ENCODE results near the gene DNAJC16. TPM values are rescaled to one million over a fixed set of nuclear protein-coding genes. Genes with fewer than 3 reads are reported as not detected.
A peak's percentile ranks its signal among the peaks of the same experiment; 100 is the strongest.
"Not testable (repeated sequence)": the region's sequence is repeated elsewhere in the genome, so short reads cannot be mapped to it uniquely, and the experiment has no call there.

Gene DNAJC16
- total RNA-seq, 2 experiments from 2014 or later, result 7.1 to 9.8 TPM

DNA sequence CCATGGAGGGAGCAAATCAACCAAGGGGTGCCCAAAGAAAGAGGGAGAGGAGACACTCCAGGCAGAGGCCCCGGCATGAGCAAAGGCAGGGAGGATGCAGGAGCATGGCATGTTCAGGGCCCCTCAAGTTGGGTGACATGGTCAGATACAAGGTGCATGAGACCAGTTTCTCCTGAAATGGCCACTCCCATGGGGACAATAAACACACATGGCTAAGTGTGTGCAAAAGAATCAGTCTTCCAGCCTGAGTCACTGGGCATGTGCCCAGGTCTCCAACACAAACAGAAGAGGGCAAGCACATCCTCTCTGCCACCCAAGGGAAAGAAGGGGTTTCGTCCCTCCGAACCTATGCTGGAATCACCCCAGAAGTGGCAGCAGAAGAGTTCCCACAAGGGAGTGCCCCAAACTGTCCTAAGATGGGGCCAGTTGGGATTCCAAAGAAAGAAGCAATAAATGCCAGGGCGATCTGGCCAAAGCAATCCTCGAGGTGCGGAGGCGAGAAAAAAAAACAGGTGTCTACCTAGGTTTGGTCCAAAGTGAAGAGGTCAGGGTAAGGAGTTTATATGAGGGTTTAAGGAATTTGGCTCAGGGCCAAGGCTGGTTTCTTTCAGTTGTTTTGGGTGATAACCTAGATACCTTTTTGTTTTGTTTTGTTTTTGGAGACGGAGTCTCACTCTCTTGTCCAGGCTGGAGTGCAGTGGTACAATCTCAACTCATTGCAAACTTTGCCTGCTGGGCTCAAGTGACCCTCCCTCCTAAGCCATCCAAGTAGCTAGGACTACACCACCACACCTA is 15.8 kb upstream of the DNAJC16 start:
- peaks cover 3% of the 10 kb centered on the region for H3K36me3 Mint-ChIP-seq (ENCODE audit: low read depth)

DNA sequence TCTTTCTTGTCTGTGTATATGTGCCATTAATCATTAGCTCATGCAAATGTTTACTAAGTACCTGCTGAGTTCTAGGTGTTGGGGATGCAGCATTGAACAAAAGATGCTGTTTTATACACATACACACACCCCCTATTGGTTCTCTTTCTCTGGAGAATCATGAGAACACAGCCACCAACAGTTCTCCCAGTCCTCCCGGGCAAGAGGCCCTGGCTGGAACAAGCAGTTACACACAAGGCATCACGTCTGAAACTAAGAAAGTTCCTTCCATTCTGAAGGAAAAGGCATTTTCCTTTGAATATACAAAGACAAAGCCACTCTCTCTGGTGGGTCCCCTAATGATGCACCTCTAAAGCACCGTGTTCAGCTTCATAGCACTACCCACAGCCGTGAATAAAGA is 13.5 kb upstream of the DNAJC16 start:
- Mint-ChIP-seq H3K9me3 (no peaks in the 10 kb centered on the region), H3K36me3 (ENCODE audit: low read depth) (peaks cover 8% of the 10 kb centered on the region), H3K4me1 (ENCODE audit: low read depth) (peaks cover 8% of the 10 kb centered on the region), H3K27me3 (ENCODE audit: low read depth) (no peaks in the 10 kb centered on the region), H3K4me3 (no peak overlapping the region), H3K27ac (no peak overlapping the region)
- intact Hi-C loops (cut with micrococcal nuclease), result no loop called here
- no peak for DNase-seq
- CTCF ChIA-PET, result interaction anchor here (0.6 to 0.7 kb wide), 2 partner anchors 26 to 69 kb away, joined by 3 to 4 read pairs; no protein-coding TSS in a partner anchor

More for the DNA sequence above, 15.8 kb upstream of the DNAJC16 start:
- CTCF ChIA-PET, result no interaction called here
- no peak for DNase-seq
- intact Hi-C loops (cut with micrococcal nuclease), result no loop called here
- Mint-ChIP-seq H3K27ac (no peak overlapping the region), H3K27me3 (ENCODE audit: low read depth) (no peaks in the 10 kb centered on the region), H3K4me3 (no peak overlapping the region), H3K9me3 (no peaks in the 10 kb centered on the region), H3K4me1 (ENCODE audit: low read depth) (peaks cover 8% of the 10 kb centered on the region)

DNA sequence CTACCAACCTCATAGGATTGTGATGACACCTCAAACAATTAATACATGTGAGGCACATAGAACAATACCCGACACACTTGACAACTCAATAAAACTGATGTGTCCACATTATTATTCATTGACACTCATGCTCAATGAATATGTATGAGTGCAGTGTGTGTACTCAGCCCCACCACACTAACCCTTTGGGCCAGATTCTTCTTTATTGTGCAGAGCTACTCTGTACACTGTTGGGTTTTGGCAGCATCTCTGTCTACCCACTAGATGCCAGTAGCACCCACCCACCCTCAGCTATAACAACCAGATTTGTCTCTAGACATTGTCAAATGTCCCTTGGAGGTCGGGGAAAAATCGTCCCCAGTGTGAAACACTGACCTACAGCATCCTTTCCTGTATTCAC is 12.7 kb upstream of the DNAJC16 start:
- peaks cover 8% of the 10 kb centered on the region for H3K4me1 Mint-ChIP-seq (ENCODE audit: low read depth)
- CTCF ChIA-PET, result no interaction called here
- H3K27me3 Mint-ChIP-seq (ENCODE audit: low read depth), result no peaks in the 10 kb centered on the region
- H3K4me3 Mint-ChIP-seq, result no peak overlapping the region
- peaks cover 8% of the 10 kb centered on the region for H3K36me3 Mint-ChIP-seq (ENCODE audit: low read depth)
- intact Hi-C loops (cut with micrococcal nuclease), result no loop called here
- H3K9me3 Mint-ChIP-seq, result no peaks in the 10 kb centered on the region
- DNase-seq, result no peak
- H3K27ac Mint-ChIP-seq, result no peak overlapping the region

DNA sequence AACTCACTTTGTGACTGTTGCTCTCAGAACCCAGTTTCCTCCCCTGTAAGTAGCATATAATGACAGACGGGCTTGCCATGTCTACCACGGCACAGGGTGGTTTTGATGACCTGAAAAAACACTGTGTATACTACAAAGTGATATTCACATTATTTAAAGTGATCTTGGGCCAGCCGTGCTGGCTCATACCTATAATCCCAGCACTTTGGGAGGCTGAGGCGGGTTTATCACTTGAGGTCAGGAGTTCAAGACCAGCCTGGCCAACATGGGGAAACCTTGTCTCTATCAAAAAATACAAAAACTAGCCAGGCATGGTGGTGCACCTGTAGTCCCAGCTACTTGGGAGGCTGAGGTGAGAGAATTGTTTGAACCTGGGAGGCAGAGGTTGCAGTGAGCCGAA is 12.1 kb upstream of the DNAJC16 start:
- intact Hi-C loops (cut with micrococcal nuclease); H3K36me3 Mint-ChIP-seq (ENCODE audit: low read depth); H3K9me3 Mint-ChIP-seq; H3K4me3 Mint-ChIP-seq; H3K27me3 Mint-ChIP-seq (ENCODE audit: low read depth); DNase-seq; H3K4me1 Mint-ChIP-seq (ENCODE audit: low read depth): not testable (repeated sequence)
- CTCF ChIA-PET, result interaction anchor here (0.7 to 1.1 kb wide), 2 partner anchors 9 to 14 kb away, joined by 4 read pairs; no protein-coding TSS in a partner anchor
- H3K27ac Mint-ChIP-seq, result peak overlapping the region; percentile 15

DNA sequence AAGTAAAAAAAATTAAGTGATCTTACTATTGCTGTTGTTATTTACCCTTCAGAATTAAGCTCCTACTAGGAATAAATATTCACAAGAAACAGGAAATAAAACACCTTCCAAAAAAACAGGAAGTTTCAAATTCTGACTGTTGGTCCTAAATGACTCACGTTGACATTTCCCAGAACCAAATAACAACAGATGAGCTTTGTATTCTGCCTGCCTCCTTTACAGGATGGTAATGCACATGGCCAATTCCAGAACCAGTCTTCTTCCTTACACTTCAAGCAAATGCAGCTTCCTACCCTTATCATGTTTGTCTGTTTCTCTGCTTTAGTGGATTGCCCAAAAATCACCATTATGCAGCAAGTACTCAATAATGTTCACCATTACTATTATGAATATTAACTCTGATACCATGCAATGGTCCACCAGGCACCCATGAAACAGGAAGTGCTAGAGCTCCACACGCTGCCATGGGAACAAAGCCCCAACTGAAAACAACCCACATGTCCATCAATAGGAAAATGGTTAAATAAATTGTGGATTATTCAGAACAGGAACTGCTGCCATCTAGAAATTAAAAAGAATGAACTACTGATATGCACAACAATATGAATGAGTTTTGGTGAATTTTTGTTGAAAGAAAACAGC is 11.5 kb upstream of the DNAJC16 start:
- H3K4me1 Mint-ChIP-seq (ENCODE audit: low read depth), result peaks cover 8% of the 10 kb centered on the region
- peaks cover 8% of the 10 kb centered on the region for H3K36me3 Mint-ChIP-seq (ENCODE audit: low read depth)
- H3K4me3 Mint-ChIP-seq, result no peak overlapping the region
- no peak for DNase-seq
- CTCF ChIA-PET, result interaction anchor here (0.7 to 1.1 kb wide), 3 partner anchors 8 to 115 kb away, joined by 3 to 4 read pairs (median 4); no protein-coding TSS in a partner anchor
- no peaks in the 10 kb centered on the region for H3K9me3 Mint-ChIP-seq
- no peak overlapping the region for H3K27ac Mint-ChIP-seq
- intact Hi-C loops (cut with micrococcal nuclease), result no loop called here
- no peaks in the 10 kb centered on the region for H3K27me3 Mint-ChIP-seq (ENCODE audit: low read depth)

DNA sequence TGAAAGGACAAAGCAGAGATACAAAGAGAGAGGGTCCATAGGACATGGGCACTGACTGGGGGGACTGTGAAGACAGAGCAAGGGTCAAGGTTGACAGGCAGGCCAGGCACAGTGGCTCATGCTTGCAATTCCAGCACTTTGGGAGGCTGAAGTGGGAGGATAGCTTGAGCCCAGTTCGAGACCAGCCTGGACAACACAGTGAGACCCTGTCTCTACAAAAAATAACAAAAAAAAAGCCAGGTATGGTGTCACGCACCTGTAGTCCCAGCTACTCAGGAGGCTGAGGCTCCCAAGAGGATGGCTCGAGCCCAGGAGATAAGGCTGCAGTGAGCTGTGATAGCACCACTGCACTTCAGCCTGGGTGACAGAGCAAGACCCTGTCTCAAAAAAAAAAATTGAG is 7.0 kb upstream of the DNAJC16 start:
- DNase-seq, result no peak
- Mint-ChIP-seq H3K36me3 (ENCODE audit: low read depth) (peaks cover 5% of the 10 kb centered on the region), H3K27ac (no peak overlapping the region), H3K27me3 (ENCODE audit: low read depth) (no peaks in the 10 kb centered on the region), H3K4me1 (ENCODE audit: low read depth) (peaks cover 26% of the 10 kb centered on the region), H3K4me3 (no peak overlapping the region), H3K9me3 (no peaks in the 10 kb centered on the region)
- intact Hi-C loops (cut with micrococcal nuclease), result loop anchor here (5.0 to 10.0 kb wide), 3 partner anchors 267 to 1535 kb away; partner anchors contain the start of gene SDHB
- CTCF ChIA-PET, result no interaction called here

DNA sequence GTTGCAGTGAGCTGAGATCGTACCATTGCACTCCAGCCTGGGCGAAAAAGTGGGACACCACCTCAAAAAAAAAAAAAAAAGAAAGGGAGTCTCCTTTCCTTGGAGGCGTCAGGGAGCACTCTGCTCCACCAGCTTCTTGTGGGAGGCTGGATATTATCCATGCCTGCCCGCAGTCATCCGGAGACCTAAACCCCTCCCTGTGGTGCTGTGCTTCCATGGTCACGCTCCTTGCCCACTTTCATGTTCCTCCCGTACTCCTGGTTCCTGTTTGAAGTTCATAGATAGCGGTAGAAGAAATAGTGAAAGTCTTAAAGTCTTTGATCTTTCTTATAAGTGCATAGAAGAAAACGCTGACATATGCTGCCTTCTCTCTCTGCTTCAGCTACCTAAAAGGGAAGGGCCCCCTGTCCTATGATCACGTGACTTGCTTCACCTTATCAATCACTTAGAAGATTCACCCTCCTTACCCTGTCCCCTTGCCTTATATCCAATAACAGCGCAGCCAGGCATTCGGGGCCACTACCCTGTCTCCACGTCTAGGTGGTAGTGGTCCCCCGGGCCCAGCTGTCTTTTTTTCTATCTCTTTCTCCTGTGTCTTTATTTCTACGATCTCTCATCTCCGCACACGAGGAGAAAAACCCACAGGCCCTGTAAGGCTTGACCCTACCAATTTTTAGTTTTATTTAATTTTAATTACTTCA is 5.3 kb upstream of the DNAJC16 start:
- intact Hi-C loops (cut with micrococcal nuclease), result loop anchor here (5.0 to 10.0 kb wide), 3 partner anchors 269 to 1533 kb away; partner anchors contain the start of gene SDHB
- CTCF ChIA-PET, result interaction anchor here (0.7 kb wide), 1 partner anchor 472 kb away, joined by 5 read pairs; no protein-coding TSS in a partner anchor
- not testable (repeated sequence) for H3K27ac Mint-ChIP-seq; DNase-seq; H3K27me3 Mint-ChIP-seq (ENCODE audit: low read depth); H3K36me3 Mint-ChIP-seq (ENCODE audit: low read depth); H3K4me3 Mint-ChIP-seq; H3K9me3 Mint-ChIP-seq
- H3K4me1 Mint-ChIP-seq (ENCODE audit: low read depth), result peaks cover 28% of the 10 kb centered on the region

DNA sequence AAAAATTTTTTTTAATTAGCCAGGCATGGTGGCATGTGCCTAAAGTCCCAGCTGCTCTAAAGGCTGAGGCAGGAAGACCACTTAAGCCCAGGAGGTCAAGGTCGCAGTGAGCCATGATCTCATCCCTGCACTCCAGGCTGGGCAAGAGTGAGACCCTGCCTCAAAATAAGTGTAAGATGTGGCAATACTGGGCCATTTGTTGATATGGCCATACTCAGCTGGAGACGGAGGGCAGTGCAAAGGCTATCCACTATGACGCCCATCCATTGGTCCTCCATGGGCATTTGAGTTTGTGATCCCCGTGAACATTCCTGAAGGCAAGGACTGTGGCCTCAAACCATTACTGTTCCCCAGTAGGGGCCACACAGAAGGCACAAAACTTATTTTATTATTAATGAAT is 4.1 kb upstream of the DNAJC16 start:
- CTCF ChIA-PET, result no interaction called here
- no peaks in the 10 kb centered on the region for H3K36me3 Mint-ChIP-seq (ENCODE audit: low read depth)
- H3K27me3 Mint-ChIP-seq (ENCODE audit: low read depth), result no peaks in the 10 kb centered on the region
- DNase-seq, result no peak
- intact Hi-C loops (cut with micrococcal nuclease), result loop anchor here (5.0 to 10.0 kb wide), 3 partner anchors 270 to 1532 kb away; partner anchors contain the start of gene SDHB
- H3K4me1 Mint-ChIP-seq (ENCODE audit: low read depth), result peaks cover 32% of the 10 kb centered on the region
- no peak overlapping the region for H3K27ac Mint-ChIP-seq
- H3K4me3 Mint-ChIP-seq, result no peak overlapping the region
- H3K9me3 Mint-ChIP-seq, result no peaks in the 10 kb centered on the region

DNA sequence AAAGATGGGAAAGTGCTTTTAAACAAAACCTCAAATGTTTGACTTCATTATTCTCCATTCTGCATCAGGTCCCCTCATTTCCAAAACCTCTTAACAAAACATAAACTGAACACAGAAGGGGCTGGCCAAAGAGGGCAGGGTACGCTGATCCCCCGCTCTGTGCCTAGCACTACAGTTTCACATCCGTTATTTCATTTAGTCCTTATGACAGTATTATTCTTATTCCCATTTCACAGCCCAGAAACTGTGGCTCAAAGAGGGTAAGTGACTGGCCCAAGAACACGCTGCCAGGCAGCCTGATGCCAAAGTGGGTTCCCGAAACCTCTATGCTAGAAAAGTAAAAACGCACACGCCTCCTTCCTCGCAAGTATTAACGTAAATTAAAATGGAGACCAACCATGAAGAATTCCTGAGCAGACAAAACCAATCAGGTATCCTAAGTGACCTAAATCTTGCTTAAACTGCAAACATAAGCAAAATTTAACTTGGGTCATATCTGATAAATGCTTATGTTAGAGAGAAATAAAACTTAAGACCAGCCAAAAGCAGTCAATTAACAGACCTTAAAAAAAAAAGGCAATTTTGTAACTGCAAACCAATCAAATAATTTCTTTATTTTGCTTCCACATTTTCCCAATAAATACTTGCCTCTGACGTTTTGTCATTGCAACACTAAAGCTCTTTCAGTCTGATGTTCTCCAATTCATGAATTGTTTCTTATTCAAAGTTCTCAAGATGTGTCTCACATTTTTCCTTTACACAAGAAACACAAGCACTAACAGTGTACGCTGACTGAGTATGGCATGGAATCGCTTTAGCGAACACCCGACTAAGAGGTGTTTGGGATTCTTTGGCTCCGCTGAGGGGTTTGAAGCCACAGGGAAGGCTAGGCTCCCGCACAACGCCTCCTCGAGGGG is 3.3 kb upstream of the DNAJC16 start:
- H3K9me3 Mint-ChIP-seq, result no peaks in the 10 kb centered on the region
- peak overlapping the region; percentile 14 for H3K27ac Mint-ChIP-seq
- intact Hi-C loops (cut with micrococcal nuclease), result loop anchor here (2.0 to 10.0 kb wide), 8 partner anchors 107 to 1531 kb away; partner anchors contain the start of genes EFHD2 and SDHB
- peaks cover 40% of the 10 kb centered on the region for H3K4me1 Mint-ChIP-seq (ENCODE audit: low read depth)
- DNase-seq, result no peak
- no peaks in the 10 kb centered on the region for H3K27me3 Mint-ChIP-seq (ENCODE audit: low read depth)
- CTCF ChIA-PET, result interaction anchor here (1.0 kb wide), 1 partner anchor 8 kb away, joined by 4 read pairs; no protein-coding TSS in a partner anchor
- H3K4me3 Mint-ChIP-seq, result peak overlapping the region; percentile 95
- H3K36me3 Mint-ChIP-seq (ENCODE audit: low read depth), result no peaks in the 10 kb centered on the region

DNA sequence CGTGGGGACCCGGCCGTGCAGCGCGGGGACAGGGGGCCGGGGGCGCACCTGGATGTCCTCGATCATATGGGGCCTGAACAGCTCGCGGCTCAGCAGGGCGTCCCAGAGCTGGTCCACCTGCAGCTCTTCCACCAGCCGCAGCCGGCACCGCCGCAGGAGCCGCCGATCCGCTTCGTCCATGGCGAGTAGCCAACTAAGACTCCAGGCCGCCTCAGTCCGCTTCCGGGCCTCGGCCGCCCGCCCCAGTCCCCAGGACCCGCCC is 2.7 kb upstream of the DNAJC16 start, which contains the start of gene CASP9:
CASP9 (minus strand) TSS at position 195 of the 262 bp plus-strand sequence; CDS start at position 180, 15 bp downstream.
- H3K27me3 Mint-ChIP-seq (ENCODE audit: low read depth), result no peaks in the 10 kb centered on the region
- intact Hi-C loops (cut with micrococcal nuclease), result loop anchor here (2.0 to 10.0 kb wide), 8 partner anchors 107 to 1531 kb away; partner anchors contain the start of genes EFHD2 and SDHB
- peak within 1 kb of the TSS; percentile 95 for H3K4me3 Mint-ChIP-seq
- no peak for DNase-seq
- H3K4me1 Mint-ChIP-seq (ENCODE audit: low read depth), result peaks cover 44% of the 10 kb centered on the region
- H3K27ac Mint-ChIP-seq, result peak within 1 kb of the TSS; percentile 99
- H3K36me3 Mint-ChIP-seq (ENCODE audit: low read depth), result no peaks in the 10 kb centered on the region
- CTCF ChIA-PET, result interaction anchor here (1.0 kb wide), 1 partner anchor 9 kb away, joined by 4 read pairs; no protein-coding TSS in a partner anchor
- H3K9me3 Mint-ChIP-seq, result no peaks in the 10 kb centered on the region

DNA sequence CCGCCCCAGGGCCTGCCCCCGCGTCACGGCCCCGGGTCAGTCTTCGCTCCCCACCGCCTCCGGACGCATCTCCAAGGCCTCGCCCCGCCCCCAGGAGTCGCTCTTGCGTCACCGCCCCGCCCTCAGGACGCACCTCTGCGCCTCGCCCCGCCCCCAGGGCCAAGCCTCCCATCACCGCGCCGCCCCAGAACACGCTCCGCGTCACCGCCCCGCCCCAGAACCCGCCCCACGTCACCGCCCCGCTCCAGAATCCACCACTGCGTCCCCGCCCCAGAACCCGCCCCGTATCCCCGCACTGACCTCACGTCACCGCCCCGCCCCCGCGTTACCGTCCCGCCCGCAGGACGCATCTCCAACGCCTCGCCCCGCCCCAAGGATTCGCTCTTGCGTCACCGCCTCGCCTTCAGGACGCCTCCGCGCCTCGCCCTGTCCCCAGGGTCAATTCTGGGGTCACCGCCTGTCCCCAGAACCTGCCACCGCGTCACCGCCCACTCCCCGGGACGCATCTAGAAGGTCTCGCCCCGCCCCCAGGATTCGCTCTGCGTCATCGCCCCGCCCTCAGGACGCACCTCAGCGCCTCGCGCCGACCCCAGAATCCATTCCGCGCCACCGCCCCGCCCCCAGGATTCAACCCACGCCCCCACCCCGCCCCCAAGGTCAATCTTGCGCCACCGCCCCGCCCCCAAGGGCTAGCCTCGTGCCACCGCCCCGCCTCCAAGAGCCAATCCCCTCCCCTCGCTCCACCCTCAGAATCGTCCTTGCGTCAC is 2.2 kb upstream of the DNAJC16 start:
- peak overlapping the region; percentile 99 for H3K27ac Mint-ChIP-seq
- peak overlapping the region; percentile 95 for H3K4me3 Mint-ChIP-seq
- H3K9me3 Mint-ChIP-seq, result no peaks in the 10 kb centered on the region
- no peaks in the 10 kb centered on the region for H3K36me3 Mint-ChIP-seq (ENCODE audit: low read depth)
- CTCF ChIA-PET, result no interaction called here
- no peaks in the 10 kb centered on the region for H3K27me3 Mint-ChIP-seq (ENCODE audit: low read depth)
- intact Hi-C loops (cut with micrococcal nuclease), result loop anchor here (1.0 to 10.0 kb wide), 10 partner anchors 108 to 1530 kb away; partner anchors contain the start of genes EFHD2 and SDHB
- H3K4me1 Mint-ChIP-seq (ENCODE audit: low read depth), result peaks cover 47% of the 10 kb centered on the region
- peak; percentile 100 for DNase-seq
